GM21367 (cell line): ENCODE results near the gene SARM1.

Experiments
- ATAC-seq: cut with Tn5 transposase; IDR thresholded peaks from one replicate; pipeline ENCODE4 v1.9.1; 2021; ENCODE audit not compliant: unreplicated experiment

The SARM1 gene

DNA sequence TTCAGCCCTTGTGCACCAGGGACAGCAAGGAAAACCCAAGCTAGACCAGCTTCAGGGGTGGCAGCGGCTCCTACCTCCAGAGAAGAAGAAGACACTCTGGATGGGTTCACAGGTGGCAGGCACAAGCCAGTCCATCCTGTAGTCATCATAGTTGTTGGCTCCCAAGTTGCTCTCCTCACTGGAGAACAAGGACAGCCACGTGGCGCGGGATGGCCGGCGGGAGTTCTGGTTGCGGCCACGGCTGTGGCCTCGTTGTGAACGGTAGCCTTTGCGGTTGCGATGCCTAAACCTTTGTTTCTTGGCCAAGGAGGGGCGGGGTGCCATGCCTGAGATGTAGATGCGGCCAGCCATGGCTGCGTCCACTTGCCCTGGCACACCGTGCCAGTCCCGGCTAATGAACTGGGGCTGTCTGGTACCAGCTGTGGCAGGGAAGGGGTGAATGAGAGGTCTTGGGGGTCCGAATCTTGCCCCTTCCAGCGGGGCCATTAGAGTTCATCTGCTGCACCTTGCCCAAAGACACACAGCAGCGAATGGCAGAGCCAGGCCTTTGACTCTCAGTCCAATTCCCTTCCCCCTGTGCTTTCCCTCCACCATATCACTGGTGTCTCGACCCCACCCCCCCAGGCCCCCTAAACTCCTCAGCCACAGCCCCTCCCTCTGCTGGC, 3.7 kb upstream of the SARM1 start:
- ATAC-seq, result no peak

- ATAC-seq, result no peak
Observed at GRCh38 chr17:28368306-28368831, 3.1 kb upstream of the SARM1 start.

DNA sequence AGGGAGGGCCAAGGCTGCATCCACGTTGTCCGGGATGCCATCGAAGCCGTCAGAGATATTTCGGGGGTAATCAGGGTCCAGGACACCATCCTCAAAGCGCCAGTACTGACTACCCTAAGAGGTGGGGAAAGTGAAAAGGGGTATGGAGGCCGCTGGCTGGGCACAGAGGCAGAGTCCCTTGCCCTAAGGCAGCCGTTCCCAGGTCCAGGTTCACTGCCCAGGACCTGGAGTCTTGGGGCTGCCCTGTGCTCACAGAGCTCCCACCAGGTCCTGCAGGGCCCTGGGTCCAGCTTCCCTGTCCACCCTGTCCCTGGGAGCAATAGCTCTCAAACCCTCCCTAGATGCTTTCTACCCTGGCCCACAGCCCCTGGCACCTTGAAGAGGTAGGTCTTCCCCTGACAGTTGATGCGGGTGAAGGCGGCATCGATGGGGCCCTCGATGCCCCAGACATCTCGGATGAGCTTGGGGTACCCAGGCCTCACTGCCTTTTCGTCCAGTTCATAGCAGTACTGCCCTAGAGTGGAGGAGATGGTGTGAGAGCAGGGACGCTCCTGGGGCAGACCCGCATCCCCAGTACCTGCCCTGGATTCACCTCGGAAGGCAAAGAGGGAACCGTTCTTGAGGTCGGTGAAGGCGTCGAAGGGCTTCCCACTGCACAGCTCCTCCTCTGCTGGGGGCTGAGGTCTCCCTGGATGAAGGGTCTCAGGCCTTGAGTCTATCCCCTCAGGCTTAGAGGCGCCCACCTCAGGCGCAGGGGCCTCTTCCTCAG, 2.4 kb upstream of the SARM1 start:
- ATAC-seq, result no peak

DNA sequence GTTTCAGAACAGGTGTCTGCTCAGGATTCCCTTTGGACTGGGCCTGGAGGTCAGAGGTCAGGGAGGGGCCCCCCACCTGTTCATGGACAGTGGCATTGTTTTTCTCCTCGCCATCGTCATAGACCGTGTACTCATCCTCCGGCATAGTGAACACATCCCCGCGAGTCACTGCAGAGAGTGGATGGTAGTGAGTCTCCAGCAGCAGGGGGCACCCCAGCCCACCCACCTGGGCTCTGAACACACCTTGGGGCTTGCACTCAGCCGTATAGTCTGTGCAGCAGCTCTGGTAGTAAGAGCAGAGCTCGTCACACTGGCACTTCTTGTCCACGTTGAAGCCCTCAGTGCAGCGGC, 1.8 kb upstream of the SARM1 start:
- no peak for ATAC-seq

GRCh38 chr17:28370035-28370743, 1.3 kb upstream of the SARM1 start, which contains the start of gene VTN:
Gene VTN (minus strand): TSS chr17:28370307. CDS start chr17:28370203, 104 bp downstream.
- ATAC-seq, result no peak

DNA sequence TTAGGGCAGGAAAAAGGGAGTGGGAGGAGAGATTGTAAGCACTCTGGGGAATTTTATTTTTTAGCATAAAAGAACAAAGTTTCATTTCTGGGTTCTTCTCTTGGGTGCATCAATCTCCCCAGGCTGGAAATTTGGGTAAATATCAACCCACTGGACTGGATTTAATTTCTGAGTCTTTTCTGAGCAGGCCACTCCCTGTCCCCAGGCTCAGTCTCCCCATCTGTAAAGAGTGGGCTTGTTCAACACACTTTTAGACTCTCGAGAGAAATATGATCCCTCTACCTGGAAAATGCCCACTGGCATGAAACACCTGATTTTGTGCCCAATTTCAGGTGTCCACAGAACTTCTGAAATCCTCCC, 770 bp upstream of the SARM1 start:
- ATAC-seq, result no peak

- ATAC-seq, result peak; percentile 19
Observed at GRCh38 chr17:28372203-28372944, 880 bp downstream of the SARM1 start.

DNA sequence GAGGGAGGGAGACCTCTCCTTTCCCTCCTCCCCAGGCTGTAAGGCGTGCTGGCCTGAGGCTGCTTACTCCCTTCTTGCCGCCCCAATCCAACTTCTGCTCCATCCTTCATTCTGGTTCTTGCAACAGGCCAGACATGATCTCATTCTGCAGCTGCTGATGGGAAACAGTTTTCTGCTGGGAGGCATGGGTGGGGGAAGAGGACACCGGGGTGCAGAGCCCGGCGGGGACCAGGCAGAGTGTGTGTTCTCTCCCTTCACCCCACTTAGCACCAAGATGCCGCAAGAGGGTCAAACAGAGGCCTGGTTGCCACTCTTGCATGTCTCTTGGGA, 1.4 kb downstream of the SARM1 start:
- ATAC-seq, result no peak

- no peak for ATAC-seq
Observed at GRCh38 chr17:28379814-28380801, 8.6 kb downstream of the SARM1 start.

DNA sequence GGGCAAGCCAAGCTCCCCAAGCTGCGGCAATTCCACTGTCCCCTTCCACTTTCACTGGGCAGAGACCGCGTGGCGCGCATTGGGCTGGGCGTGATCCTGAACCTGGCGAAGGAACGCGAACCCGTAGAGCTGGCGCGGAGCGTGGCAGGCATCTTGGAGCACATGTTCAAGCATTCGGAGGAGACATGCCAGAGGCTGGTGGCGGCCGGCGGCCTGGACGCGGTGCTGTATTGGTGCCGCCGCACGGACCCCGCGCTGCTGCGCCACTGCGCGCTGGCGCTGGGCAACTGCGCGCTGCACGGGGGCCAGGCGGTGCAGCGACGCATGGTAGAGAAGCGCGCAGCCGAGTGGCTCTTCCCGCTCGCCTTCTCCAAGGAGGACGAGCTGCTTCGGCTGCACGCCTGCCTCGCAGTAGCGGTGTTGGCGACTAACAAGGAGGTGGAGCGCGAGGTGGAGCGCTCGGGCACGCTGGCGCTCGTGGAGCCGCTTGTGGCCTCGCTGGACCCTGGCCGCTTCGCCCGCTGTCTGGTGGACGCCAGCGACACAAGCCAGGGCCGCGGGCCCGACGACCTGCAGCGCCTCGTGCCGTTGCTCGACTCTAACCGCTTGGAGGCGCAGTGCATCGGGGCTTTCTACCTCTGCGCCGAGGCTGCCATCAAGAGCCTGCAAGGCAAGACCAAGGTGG, 9.8 kb downstream of the SARM1 start:
- no peak for ATAC-seq

- no peak for ATAC-seq
Observed at GRCh38 chr17:28384281-28385036, 13.0 kb downstream of the SARM1 start.

- no peak for ATAC-seq
Observed at GRCh38 chr17:28385037-28385400, 13.5 kb downstream of the SARM1 start.

DNA sequence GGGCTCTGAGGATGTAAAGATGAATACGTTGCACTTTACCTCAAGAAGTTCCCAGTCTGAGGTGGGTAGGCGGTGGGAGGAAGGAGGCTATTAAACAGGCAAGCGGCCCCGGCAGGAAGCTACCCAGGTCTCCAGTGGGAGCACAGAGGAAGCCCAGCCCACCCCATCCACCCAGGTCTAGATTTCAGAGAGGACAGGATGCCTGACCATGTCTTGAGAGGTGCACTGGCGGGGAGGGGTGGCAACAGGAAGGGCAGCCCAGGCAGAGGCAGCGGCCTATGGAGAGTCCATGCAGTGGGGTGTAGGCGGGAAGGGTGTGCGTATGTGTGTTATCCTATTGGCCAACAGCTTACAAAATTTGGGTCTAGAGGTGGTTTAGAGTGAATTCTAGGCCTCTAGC, 13.9 kb downstream of the SARM1 start:
- ATAC-seq, result no peak

GRCh38 chr17:28386391-28386790, 14.9 kb downstream of the SARM1 start:
- ATAC-seq, result no peak

GRCh38 chr17:28388106-28388505, 16.6 kb downstream of the SARM1 start:
- no peak for ATAC-seq

- no peak for ATAC-seq
Observed at GRCh38 chr17:28390141-28390540, 18.6 kb downstream of the SARM1 start.

GRCh38 chr17:28390563-28390962, 19.1 kb downstream of the SARM1 start:
- ATAC-seq, result no peak

DNA sequence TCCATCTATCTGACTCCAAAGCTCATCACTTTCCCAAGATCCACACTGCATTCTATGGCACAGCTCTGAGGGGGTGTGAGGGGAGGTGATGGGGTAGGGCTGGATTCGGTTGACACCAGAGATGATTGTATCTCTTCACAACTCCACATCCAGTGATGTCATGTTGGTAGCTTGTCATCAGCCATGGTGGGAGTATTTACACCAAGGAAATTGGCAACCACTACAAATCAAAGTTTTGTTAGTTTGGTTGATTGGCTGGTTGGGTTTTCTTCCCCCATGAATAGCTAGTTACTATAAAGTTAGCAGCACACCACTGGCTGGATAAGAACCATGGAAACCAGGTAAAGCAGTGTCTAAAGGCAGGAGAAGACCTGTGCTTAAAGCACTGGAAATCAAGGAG, 19.5 kb downstream of the SARM1 start:
- ATAC-seq, result no peak

DNA sequence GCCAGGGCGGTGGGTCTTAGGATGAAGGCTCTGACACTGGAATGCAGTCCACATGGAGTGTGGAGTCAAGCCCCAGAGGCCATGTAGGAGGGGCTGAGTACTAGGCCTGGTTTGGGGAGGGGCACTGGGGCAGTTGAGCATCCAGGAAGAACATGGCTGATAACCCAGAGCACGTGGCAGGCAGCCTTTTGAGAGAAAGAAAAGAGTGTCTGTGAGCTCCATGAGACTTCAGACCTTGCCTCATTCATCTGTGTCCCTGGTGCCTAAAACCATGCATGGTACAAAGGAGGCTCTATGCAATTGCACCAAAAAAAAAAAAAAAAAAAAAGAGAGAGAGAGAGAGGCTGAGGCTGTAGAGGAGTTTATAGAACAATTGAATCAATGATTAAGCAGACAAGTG, 19.9 kb downstream of the SARM1 start:
- no peak for ATAC-seq
